ENCODE results near the gene JADE2. TPM values are rescaled to one million over a fixed set of nuclear protein-coding genes. Genes with fewer than 3 reads are reported as not detected.

JADE2 gene
- total and polyA plus RNA-seq, 2 donors (not counting 3 experiments of a cell fraction or from before 2014, with no cell fraction given) = 11.6 to 31.1 TPM

DNA sequence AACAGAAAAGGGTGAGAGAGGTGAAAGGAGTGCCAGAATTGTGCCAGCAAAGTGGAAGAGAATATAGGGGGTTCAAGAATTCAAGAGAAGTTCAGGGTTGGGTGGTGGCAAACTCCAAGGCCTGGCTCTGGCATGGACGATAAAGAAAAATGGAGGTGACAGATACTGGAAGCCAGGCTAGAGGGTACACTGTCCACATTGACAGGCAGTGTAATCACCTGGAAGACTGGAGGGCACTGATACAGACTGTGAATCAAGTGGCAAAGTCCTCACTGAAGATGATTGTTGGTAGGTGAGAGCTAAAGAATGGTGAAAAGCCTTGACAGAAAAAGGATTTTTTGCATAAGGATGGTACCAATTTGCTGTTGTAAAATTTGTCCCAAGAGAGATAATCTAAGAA is 100.1 kb downstream of the JADE2 start:
- BruUV-seq (replicated peaks) = no TSS peak
- intact Hi-C loops (cut with micrococcal nuclease) = no loop called here
- no peak for FAIRE-seq

More for the DNA sequence above, 100.1 kb downstream of the JADE2 start:
- H3K4me3 ChIP-seq (replicated peaks in 1 of 3; ENCODE audit: insufficient read depth in 1 of 3, low read depth in 1 of 3, low read length in 3 of 3) = no peak overlapping the region
- TF ChIP-seq FOS (IDR thresholded peaks at IDR 0.05; ENCODE audit: borderline replicate concordance, insufficient read depth, low read length) (no peak), JUN (IDR thresholded peaks at IDR 0.05; ENCODE audit: borderline replicate concordance, insufficient read depth, insufficient read length, low read depth) (no peak), EZH2 (IDR thresholded peaks at IDR 0.05; ENCODE audit: borderline replicate concordance, low read depth, low read length, severe bottlenecking) (no peak), POLR2AphosphoS5 (IDR thresholded peaks at IDR 0.05; ENCODE audit: insufficient read depth, low read depth, low read length) (no peak), GATA2 (IDR thresholded peaks at IDR 0.05; ENCODE audit: insufficient read depth, insufficient read length, low read depth, low read length) (no peak), POLR2A (IDR thresholded peaks at IDR 0.05; ENCODE audit: low read depth, low read length) (no peak), MYC (IDR thresholded peaks at IDR 0.05; ENCODE audit: low read depth, low read length) (no peak)
- TF ChIP-seq, protein P1, sequence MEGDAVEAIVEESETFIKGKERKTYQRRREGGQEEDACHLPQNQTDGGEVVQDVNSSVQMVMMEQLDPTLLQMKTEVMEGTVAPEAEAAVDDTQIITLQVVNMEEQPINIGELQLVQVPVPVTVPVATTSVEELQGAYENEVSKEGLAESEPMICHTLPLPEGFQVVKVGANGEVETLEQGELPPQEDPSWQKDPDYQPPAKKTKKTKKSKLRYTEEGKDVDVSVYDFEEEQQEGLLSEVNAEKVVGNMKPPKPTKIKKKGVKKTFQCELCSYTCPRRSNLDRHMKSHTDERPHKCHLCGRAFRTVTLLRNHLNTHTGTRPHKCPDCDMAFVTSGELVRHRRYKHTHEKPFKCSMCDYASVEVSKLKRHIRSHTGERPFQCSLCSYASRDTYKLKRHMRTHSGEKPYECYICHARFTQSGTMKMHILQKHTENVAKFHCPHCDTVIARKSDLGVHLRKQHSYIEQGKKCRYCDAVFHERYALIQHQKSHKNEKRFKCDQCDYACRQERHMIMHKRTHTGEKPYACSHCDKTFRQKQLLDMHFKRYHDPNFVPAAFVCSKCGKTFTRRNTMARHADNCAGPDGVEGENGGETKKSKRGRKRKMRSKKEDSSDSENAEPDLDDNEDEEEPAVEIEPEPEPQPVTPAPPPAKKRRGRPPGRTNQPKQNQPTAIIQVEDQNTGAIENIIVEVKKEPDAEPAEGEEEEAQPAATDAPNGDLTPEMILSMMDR (IDR thresholded peaks at IDR 0.05; ENCODE audit: extremely low read depth in 1 of 2, insufficient read depth in 1 of 2, low read depth in 1 of 2, low read length in 2 of 2) = no peak
- TF ChIP-seq, protein P2, sequence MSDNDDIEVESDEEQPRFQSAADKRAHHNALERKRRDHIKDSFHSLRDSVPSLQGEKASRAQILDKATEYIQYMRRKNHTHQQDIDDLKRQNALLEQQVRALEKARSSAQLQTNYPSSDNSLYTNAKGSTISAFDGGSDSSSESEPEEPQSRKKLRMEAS (IDR thresholded peaks at IDR 0.05; ENCODE audit: insufficient read depth, insufficient read length) = no peak
- no peak overlapping the region for H3K9ac ChIP-seq (replicated peaks; ENCODE audit: extremely low read depth, insufficient read depth, low read length)
- DNase-seq (ENCODE audit: low read depth, low spot score) = no peak
- ChIA-PET CTCF (no interaction called here), POLR2A (no interaction called here)
- no peaks in the 10 kb centered on the region for H4K20me1 ChIP-seq (replicated peaks; ENCODE audit: control insufficient read depth, extremely low read depth, insufficient read depth, low read length)
- H3K9me3 ChIP-seq (replicated peaks; ENCODE audit: control insufficient read depth, insufficient read depth, low read length) = no peaks in the 10 kb centered on the region
- no peaks in the 10 kb centered on the region for H3K4me1 ChIP-seq (ENCODE audit: control insufficient read depth, extremely low read depth, insufficient read depth, low read length)
- no peak overlapping the region for H3K4me2 ChIP-seq (ENCODE audit: insufficient read depth, low read length)
- dilution Hi-C loops (cut with MboI; ENCODE audit: extremely low pct_ligation_motif_present, low sequenced_read_pairs) = no loop called here
- peaks cover 8% of the 10 kb centered on the region for H3K79me2 ChIP-seq (ENCODE audit: control insufficient read depth, insufficient read depth, low read length)
- no peak overlapping the region for H2AFZ ChIP-seq (ENCODE audit: low read depth, low read length)
- peaks cover 0 to 3% of the 10 kb centered on the region in 2 experiments for H3K36me3 ChIP-seq (ENCODE audit: control insufficient read depth in 2 of 2, extremely low read depth in 1 of 2, insufficient read depth in 2 of 2, low read length in 2 of 2)
- H3K9me1 ChIP-seq (replicated peaks; ENCODE audit: control insufficient read depth, extremely low read depth, insufficient read depth, low read length) = no peaks in the 10 kb centered on the region
- H3K27ac ChIP-seq (ENCODE audit: insufficient read depth, low read depth, low read length) = no peak overlapping the region
- H3K27me3 ChIP-seq (ENCODE audit: control insufficient read depth in 2 of 2, insufficient read depth in 2 of 2, low read length in 2 of 2) = no peaks in the 10 kb centered on the region
